ENCODE measurements around the gene MEAF6.

The MEAF6 gene

GRCh38 chr1:37475380-37476086, 39.0 kb downstream of the MEAF6 start:
- TF ChIP-seq TAF1 (IDR thresholded peaks at IDR 0.05; ENCODE audit: borderline replicate concordance, insufficient read depth, low read length) = no peak
- TF ChIP-seq, protein P1, sequence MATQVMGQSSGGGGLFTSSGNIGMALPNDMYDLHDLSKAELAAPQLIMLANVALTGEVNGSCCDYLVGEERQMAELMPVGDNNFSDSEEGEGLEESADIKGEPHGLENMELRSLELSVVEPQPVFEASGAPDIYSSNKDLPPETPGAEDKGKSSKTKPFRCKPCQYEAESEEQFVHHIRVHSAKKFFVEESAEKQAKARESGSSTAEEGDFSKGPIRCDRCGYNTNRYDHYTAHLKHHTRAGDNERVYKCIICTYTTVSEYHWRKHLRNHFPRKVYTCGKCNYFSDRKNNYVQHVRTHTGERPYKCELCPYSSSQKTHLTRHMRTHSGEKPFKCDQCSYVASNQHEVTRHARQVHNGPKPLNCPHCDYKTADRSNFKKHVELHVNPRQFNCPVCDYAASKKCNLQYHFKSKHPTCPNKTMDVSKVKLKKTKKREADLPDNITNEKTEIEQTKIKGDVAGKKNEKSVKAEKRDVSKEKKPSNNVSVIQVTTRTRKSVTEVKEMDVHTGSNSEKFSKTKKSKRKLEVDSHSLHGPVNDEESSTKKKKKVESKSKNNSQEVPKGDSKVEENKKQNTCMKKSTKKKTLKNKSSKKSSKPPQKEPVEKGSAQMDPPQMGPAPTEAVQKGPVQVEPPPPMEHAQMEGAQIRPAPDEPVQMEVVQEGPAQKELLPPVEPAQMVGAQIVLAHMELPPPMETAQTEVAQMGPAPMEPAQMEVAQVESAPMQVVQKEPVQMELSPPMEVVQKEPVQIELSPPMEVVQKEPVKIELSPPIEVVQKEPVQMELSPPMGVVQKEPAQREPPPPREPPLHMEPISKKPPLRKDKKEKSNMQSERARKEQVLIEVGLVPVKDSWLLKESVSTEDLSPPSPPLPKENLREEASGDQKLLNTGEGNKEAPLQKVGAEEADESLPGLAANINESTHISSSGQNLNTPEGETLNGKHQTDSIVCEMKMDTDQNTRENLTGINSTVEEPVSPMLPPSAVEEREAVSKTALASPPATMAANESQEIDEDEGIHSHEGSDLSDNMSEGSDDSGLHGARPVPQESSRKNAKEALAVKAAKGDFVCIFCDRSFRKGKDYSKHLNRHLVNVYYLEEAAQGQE (IDR thresholded peaks at IDR 0.05; ENCODE audit: insufficient read depth in 1 of 2, low read depth in 2 of 2, low read length in 2 of 2) = no peak
- TF ChIP-seq SIN3A (IDR thresholded peaks at IDR 0.05; ENCODE audit: borderline replicate concordance, insufficient read depth, low read length) = no peak
- no peak for TF ChIP-seq POLR2AphosphoS5 (IDR thresholded peaks at IDR 0.05; ENCODE audit: low read depth, low read length)
- no peak for TF ChIP-seq FOXP2 (optimal IDR thresholded peaks at IDR 0.05; ENCODE audit: borderline replicate concordance, extremely low read depth, extremely low read length, insufficient read depth)

GRCh38 chr1:37474697-37475379, 39.7 kb downstream of the MEAF6 start:
- TF ChIP-seq TAF1 (IDR thresholded peaks at IDR 0.05; ENCODE audit: borderline replicate concordance, insufficient read depth, low read length) (no peak), POLR2AphosphoS5 (IDR thresholded peaks at IDR 0.05; ENCODE audit: low read depth, low read length) (no peak), SIN3A (IDR thresholded peaks at IDR 0.05; ENCODE audit: borderline replicate concordance, insufficient read depth, low read length) (no peak), FOXP2 (optimal IDR thresholded peaks at IDR 0.05; ENCODE audit: borderline replicate concordance, extremely low read depth, extremely low read length, insufficient read depth) (no peak)
- TF ChIP-seq, protein P1 (IDR thresholded peaks at IDR 0.05; ENCODE audit: insufficient read depth in 1 of 2, low read depth in 2 of 2, low read length in 2 of 2) = no peak

- TF ChIP-seq POLR2AphosphoS5 (IDR thresholded peaks at IDR 0.05; ENCODE audit: low read depth, low read length) (peak; percentile 93), FOXP2 (optimal IDR thresholded peaks at IDR 0.05; ENCODE audit: borderline replicate concordance, extremely low read depth, extremely low read length, insufficient read depth) (peak; percentile 81), TAF1 (IDR thresholded peaks at IDR 0.05; ENCODE audit: borderline replicate concordance, insufficient read depth, low read length) (peak; percentile 71; the same call in 1 of the 2 replicates), SIN3A (IDR thresholded peaks at IDR 0.05; ENCODE audit: borderline replicate concordance, insufficient read depth, low read length) (no peak)
- TF ChIP-seq, protein P1 (IDR thresholded peaks at IDR 0.05; ENCODE audit: insufficient read depth in 1 of 2, low read depth in 2 of 2, low read length in 2 of 2) = peak in 1 of 2 experiments; percentile 38; a peak in 1 of 4 replicates
Measured at GRCh38 chr1:37474046-37474696, 40.4 kb downstream of the MEAF6 start, which contains the start of gene ZC3H12A. TSS of gene ZC3H12A (plus strand) at chr1:37474580. CDS start at chr1:37475497, 917 bp downstream.

DNA sequence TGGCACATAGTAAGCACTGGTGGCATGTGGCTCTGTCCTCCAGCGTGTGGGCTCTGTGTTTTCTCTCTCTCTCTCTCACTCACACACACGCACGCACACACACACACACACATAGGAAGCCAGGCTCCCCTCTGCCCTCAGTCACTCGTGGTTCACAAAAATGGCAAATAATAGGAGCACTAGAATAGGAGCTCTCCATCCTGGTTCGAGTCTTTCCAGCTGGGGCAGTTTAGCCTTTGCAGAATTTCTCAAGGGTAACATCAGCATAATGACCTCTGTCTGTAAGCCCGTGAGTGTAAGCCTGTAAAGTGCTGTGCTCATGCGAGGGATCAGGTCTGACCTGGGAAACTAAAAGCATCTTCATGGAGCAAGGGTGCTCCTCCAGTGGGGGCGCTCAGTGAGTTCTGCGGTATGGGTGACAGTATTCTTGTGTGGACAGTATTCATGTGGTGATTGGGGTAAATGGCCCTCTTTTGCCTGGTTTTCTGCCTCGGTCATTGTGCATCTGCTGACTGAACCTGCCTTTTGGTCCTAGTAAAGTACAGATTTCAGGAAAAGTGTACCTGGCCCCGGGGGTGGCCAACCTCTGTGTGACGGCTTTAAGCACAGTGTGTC, 41.0 kb downstream of the MEAF6 start:
- TF ChIP-seq TAF1 (IDR thresholded peaks at IDR 0.05; ENCODE audit: borderline replicate concordance, insufficient read depth, low read length) = no peak
- no peak for TF ChIP-seq SIN3A (IDR thresholded peaks at IDR 0.05; ENCODE audit: borderline replicate concordance, insufficient read depth, low read length)
- TF ChIP-seq, protein P1 (IDR thresholded peaks at IDR 0.05; ENCODE audit: insufficient read depth in 1 of 2, low read depth in 2 of 2, low read length in 2 of 2) = no peak
- TF ChIP-seq POLR2AphosphoS5 (IDR thresholded peaks at IDR 0.05; ENCODE audit: low read depth, low read length) = no peak
- no peak for TF ChIP-seq FOXP2 (optimal IDR thresholded peaks at IDR 0.05; ENCODE audit: borderline replicate concordance, extremely low read depth, extremely low read length, insufficient read depth)

All from PFSK-1 (cell line).